HCT116 (cell line): Measurements from ENCODE around the gene RPL14. TPM values are rescaled to one million over a fixed set of nuclear protein-coding genes. Genes with fewer than 3 reads are reported as not detected.
A peak's percentile ranks its signal among the peaks of the same experiment; 100 is the strongest.
"Not testable (repeated sequence)": the region's sequence is repeated elsewhere in the genome, so short reads cannot be mapped to it uniquely, and the experiment has no call there.

Source experiments
- ATAC-seq: fragments of 200-7000 bp; cut with Tn5 transposase; 2 replicates; pipeline ENCODE4 v1.9.1; 2020; ENCODE audit warnings: mild to moderate bottlenecking, moderate library complexity
- BruUV-seq: library from RNA; stranded (reverse); fragments of 400-500 nt; replicated peaks from 2 replicates; lab custom pipeline; 2021; lab: Mats Ljungman, UMichigan
- CTCF ChIA-PET: fragments of 300-600 bp; sonication (Branson Sonifier 250); formaldehyde crosslinking; loops from one replicate; lab custom pipeline; 2021; ENCODE audit warnings: antibody characterized with exemption; lab: Charles Lee
- POLR2A ChIA-PET: fragments of 300-600, 350-600 bp; sonication (Branson Sonifier 250); formaldehyde crosslinking; loops from one replicate; lab custom pipeline; 2021; ENCODE audit warnings: antibody characterized with exemption; lab: Charles Lee
- RAD21 ChIA-PET, 2 experiments: fragments of 300-600 bp; sonication (Branson Sonifier 250); formaldehyde crosslinking; loops; one replicate each; lab custom pipeline; 2023; ENCODE audit warnings: low total read pairs in 2 of 2; ENCODE audit not compliant: uncharacterized antibody in 2 of 2, unreplicated experiment in 2 of 2, low non-redundant PET in 1 of 2; lab: Charles Lee
- DNase-seq: peaks from one replicate; pipeline ENCODE4 v3.0.0-alpha.2; 2010; ENCODE audit warnings: low read depth, low spot score
- H2AFZ ChIP-seq: fragments of 200-600 bp; shearing (Covaris generic), sonication (generic); 2 replicates; pipeline ENCODE4 v1.6.1; 2017; ENCODE audit warnings: low read depth, mixed run types, mixed read lengths, antibody characterized with exemption, low read length; ENCODE audit not compliant: poor library complexity, severe bottlenecking
- H3K27ac ChIP-seq: 2 replicates; pipeline ENCODE4 v1.5.1; 2012; ENCODE audit warnings: low read depth, low read length
- H3K27me3 ChIP-seq: fragments of 200-600 bp; sonication (generic); 2 replicates; pipeline ENCODE4 v1.6.1; 2016; ENCODE audit warnings: mixed run types, low read length, mixed read lengths; ENCODE audit not compliant: insufficient read depth
- H3K36me3 ChIP-seq, 2 experiments: fragments of 200-500 bp in 1 of 2; fragments of 200-600 bp in 1 of 2; sonication (Bioruptor generic) in 1 of 2; sonication (generic) in 1 of 2; 2 replicates each; pipeline versions ENCODE4 v1.5.1 to v1.6.1; 2014 to 2016; ENCODE audit warnings: low read length in 2 of 2, inconsistent platforms in 1 of 2, mixed read lengths in 1 of 2, mixed run types in 1 of 2; ENCODE audit not compliant: insufficient read depth in 2 of 2, control insufficient read depth in 1 of 2
- H3K4me1 ChIP-seq, 2 experiments: fragments of 200-600 bp in 1 of 2; sonication (generic) in 1 of 2; 2 replicates each; pipeline versions ENCODE4 v1.5.1 to v1.6.1; 2012 to 2017; ENCODE audit warnings: low read length in 2 of 2, inconsistent platforms in 1 of 2, mild to moderate bottlenecking in 1 of 2, mixed read lengths in 1 of 2, mixed run types in 1 of 2, moderate library complexity in 1 of 2; ENCODE audit not compliant: insufficient read depth in 2 of 2, control insufficient read depth in 1 of 2
- H3K4me2 ChIP-seq: fragments of 200-600 bp; sonication (generic); 2 replicates; pipeline ENCODE4 v1.6.1; 2017; ENCODE audit warnings: mixed run types, low read length, mixed read lengths
- H3K4me3 ChIP-seq, 2 experiments: fragments of 200-600 bp in 1 of 2; sonication (generic) in 1 of 2; replicated peaks in 1 of 2; 2 replicates each; pipeline ENCODE4 v1.5.1; 2011 to 2016; ENCODE audit warnings: low read length in 2 of 2, control low read depth in 1 of 2, low read depth in 1 of 2, mild to moderate bottlenecking in 1 of 2, mixed read lengths in 1 of 2, mixed run types in 1 of 2
- H3K79me2 ChIP-seq: fragments of 200-600 bp; sonication (generic); 2 replicates; pipeline ENCODE4 v1.6.1; 2017; ENCODE audit warnings: mild to moderate bottlenecking, mixed run types, low read length, moderate library complexity, mixed read lengths; ENCODE audit not compliant: insufficient read depth
- H3K9ac ChIP-seq: fragments of 200-600 bp; sonication (generic); 2 replicates; pipeline ENCODE4 v1.6.1; 2016; ENCODE audit warnings: low read length, mixed read lengths
- H3K9me2 ChIP-seq: fragments of 200-600 bp; sonication (generic), shearing (Covaris generic); 2 replicates; pipeline ENCODE4 v1.6.1; 2017; ENCODE audit warnings: mixed run types, mild to moderate bottlenecking, moderate library complexity; ENCODE audit not compliant: insufficient read depth
- H3K9me3 ChIP-seq, 2 experiments: fragments of 200-500 bp in 1 of 2; fragments of 200-600 bp in 1 of 2; sonication (Bioruptor generic) in 1 of 2; sonication (generic) in 1 of 2; 2 replicates each; pipeline ENCODE4 v1.6.1; 2014 to 2017; ENCODE audit warnings: low read length in 2 of 2, mixed read lengths in 2 of 2, inconsistent platforms in 1 of 2, low read depth in 1 of 2, mild to moderate bottlenecking in 1 of 2, mixed run types in 1 of 2, moderate library complexity in 1 of 2; ENCODE audit not compliant: control insufficient read depth in 1 of 2, insufficient read depth in 1 of 2
- H4K20me1 ChIP-seq: fragments of 200-600 bp; sonication (generic), shearing (Covaris generic); 2 replicates; pipeline ENCODE4 v1.6.1; 2017; ENCODE audit warnings: mixed run types, mild to moderate bottlenecking, moderate library complexity; ENCODE audit not compliant: insufficient read depth
- CBX3 ChIP-seq: IDR thresholded peaks from 2 replicates; pipeline ENCODE4 v1.6.1; 2012; ENCODE audit warnings: low read depth
- EGR1 ChIP-seq: IDR thresholded peaks from 2 replicates; pipeline ENCODE4 v1.6.1; 2012; ENCODE audit warnings: low read depth
- FOSL1 ChIP-seq: IDR thresholded peaks from 2 replicates; pipeline ENCODE4 v1.6.1; 2012; ENCODE audit warnings: low read depth
- POLR2AphosphoS5 ChIP-seq: IDR thresholded peaks from 2 replicates; pipeline ENCODE4 v1.6.1; 2011; ENCODE audit warnings: mild to moderate bottlenecking, low read depth, low read length, moderate library complexity
- RAD21 ChIP-seq: IDR thresholded peaks from 2 replicates; pipeline ENCODE4 v1.6.1; 2012; ENCODE audit warnings: low read depth, mild to moderate bottlenecking
- SP1 ChIP-seq: IDR thresholded peaks from 2 replicates; pipeline ENCODE4 v1.6.1; 2012; ENCODE audit warnings: low read depth
- SRF ChIP-seq: IDR thresholded peaks from 2 replicates; pipeline ENCODE4 v1.6.1; 2012; ENCODE audit warnings: low read depth
- TCF7L2 ChIP-seq: IDR thresholded peaks from 2 replicates; pipeline ENCODE4 v1.7.0; 2011; ENCODE audit warnings: borderline replicate concordance, inconsistent platforms; ENCODE audit not compliant: insufficient read depth, insufficient read length; ENCODE audit errors: extremely low read depth
- ZFX ChIP-seq: fragments of 450-650 bp; IDR thresholded peaks from 2 replicates; pipeline ENCODE4 v1.6.1; 2017
- intact Hi-C: fragments of 100-400 bp; cut with micrococcal nuclease; formaldehyde crosslinking; loops from 2 replicates; pipeline ENCODE4 v1.10.0; 2022
- total RNA-seq: library from RNA; stranded (reverse); gene quantifications from one replicate; pipeline ENCODE4 v1.2.1, GENCODE V29; 2021; ENCODE audit not compliant: unreplicated experiment
- TF ChIP-seq, protein P1 (sequence below): IDR thresholded peaks from 2 replicates; pipeline ENCODE4 v1.6.1; 2011; ENCODE audit warnings: mild to moderate bottlenecking, low read length, moderate library complexity; ENCODE audit not compliant: insufficient replicate concordance; ENCODE audit errors: extremely low read depth
- TF ChIP-seq, protein P2 (sequence below): IDR thresholded peaks from 2 replicates; pipeline ENCODE4 v1.6.1; 2012
- TF ChIP-seq, protein P3 (sequence below): IDR thresholded peaks from 2 replicates; pipeline ENCODE4 v1.6.1; 2012

The RPL14 gene
- total RNA-seq, 1 experiment from 2014 or later = 2,938 TPM

DNA sequence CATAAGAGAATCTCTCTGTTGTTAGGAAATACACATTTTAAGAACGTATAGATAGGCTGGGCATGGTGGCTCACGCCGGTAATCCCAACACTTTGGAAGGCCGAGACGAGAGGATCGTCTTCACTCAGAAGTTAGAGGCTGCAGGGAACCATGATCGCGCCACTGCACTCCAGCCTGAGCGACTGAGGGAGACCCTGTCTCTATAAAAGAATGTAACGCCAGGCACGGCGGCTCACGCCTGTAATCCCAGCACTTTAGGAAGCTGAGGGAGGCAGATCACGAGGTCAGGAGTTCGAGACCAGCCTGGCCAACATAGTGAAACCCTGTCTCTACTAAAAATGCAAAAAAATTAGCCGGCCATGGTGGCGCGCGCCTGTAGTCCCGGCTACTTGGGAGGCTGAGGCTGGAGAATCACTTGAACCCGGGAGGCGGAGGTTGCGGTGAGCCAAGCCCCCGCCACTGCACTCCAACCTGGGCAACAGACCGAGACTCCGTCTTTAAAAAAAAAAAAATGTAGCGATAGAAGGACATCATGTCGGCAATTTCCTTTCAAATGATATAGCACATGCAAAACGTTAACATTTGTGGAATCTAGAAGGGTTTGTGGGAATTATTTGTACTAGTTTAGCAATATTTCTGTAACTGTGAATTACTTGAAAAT lies 730 bp upstream of the RPL14 start:
- BruUV-seq = TSS peak; percentile 93
- no peaks in the 10 kb centered on the region for H3K9me2 ChIP-seq
- peaks cover 13 to 29% of the 10 kb centered on the region in 2 experiments; a peak in 3 of 4 replicates for H3K4me1 ChIP-seq
- H2AFZ ChIP-seq = no peak overlapping the region
- peaks cover 31 to 36% of the 10 kb centered on the region in 2 experiments for H3K36me3 ChIP-seq
- H3K27ac ChIP-seq = peak overlapping the region; percentile 87
- ATAC-seq (no peak), DNase-seq (no peak)
- H3K27me3 ChIP-seq = no peaks in the 10 kb centered on the region
- H3K79me2 ChIP-seq = peaks cover 52% of the 10 kb centered on the region
- peak overlapping the region; percentile 92 for H3K4me2 ChIP-seq
- RAD21 ChIA-PET = no interaction called here
- peaks cover 23% of the 10 kb centered on the region; the same call in 1 of the 2 replicates for H4K20me1 ChIP-seq
- intact Hi-C loops = no loop called here
- no peaks in the 10 kb centered on the region for H3K9me3 ChIP-seq
- POLR2A ChIA-PET = interaction anchor here (0.6 to 1.5 kb wide), 7 partner anchors 21 to 248 kb away, joined by 3 to 9 read pairs (median 4); partner anchors contain the start of genes ZNF619, ZNF620 and ZNF621
- peak overlapping the region; percentile 97 for H3K9ac ChIP-seq
- TF ChIP-seq SP1 = no peak
- TF ChIP-seq FOSL1 = no peak
- TF ChIP-seq CBX3 = no peak
- CTCF ChIA-PET = interaction anchor here (1.2 kb wide), 1 partner anchor 124 kb away, joined by 4 read pairs; no protein-coding TSS in a partner anchor
- H3K4me3 ChIP-seq = peak overlapping the region; percentile 70 to 90

DNA sequence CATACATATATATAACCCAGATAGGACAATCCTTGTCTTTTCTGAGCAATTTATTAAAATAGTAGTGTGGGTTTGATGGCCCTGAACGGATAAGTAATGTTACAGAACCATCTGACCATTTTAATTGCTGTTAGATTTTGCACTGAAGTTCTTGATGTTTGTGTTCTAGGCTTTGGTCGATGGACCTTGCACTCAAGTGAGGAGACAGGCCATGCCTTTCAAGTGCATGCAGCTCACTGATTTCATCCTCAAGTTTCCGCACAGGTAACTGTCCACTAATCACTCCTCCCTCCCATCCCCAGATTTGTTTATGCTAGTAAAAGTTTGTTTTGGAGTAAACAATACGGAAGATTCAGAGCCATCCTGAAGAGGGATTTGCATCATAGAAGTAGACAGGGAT lies 1.3 kb downstream of the RPL14 start:
- peaks cover 10 to 20% of the 10 kb centered on the region in 2 experiments; a peak in 3 of 4 replicates for H3K4me1 ChIP-seq
- no TSS peak for BruUV-seq
- H3K9ac ChIP-seq = peak overlapping the region; percentile 97
- ChIA-PET CTCF (no interaction called here), POLR2A (no interaction called here), RAD21 (no interaction called here)
- ATAC-seq (no peak), DNase-seq (no peak)
- H3K4me3 ChIP-seq = peak overlapping the region; percentile 70 to 90
- peaks cover 33% of the 10 kb centered on the region; the same call in 1 of the 2 replicates for H4K20me1 ChIP-seq
- intact Hi-C loops = no loop called here
- peaks cover 69% of the 10 kb centered on the region for H3K79me2 ChIP-seq
- peaks cover 46 to 49% of the 10 kb centered on the region in 2 experiments for H3K36me3 ChIP-seq
- TF ChIP-seq TCF7L2 (no peak), POLR2AphosphoS5 (no peak), RAD21 (no peak), SRF (no peak), EGR1 (no peak), FOSL1 (no peak), ZFX (no peak), SP1 (no peak)
- TF ChIP-seq, protein P1, sequence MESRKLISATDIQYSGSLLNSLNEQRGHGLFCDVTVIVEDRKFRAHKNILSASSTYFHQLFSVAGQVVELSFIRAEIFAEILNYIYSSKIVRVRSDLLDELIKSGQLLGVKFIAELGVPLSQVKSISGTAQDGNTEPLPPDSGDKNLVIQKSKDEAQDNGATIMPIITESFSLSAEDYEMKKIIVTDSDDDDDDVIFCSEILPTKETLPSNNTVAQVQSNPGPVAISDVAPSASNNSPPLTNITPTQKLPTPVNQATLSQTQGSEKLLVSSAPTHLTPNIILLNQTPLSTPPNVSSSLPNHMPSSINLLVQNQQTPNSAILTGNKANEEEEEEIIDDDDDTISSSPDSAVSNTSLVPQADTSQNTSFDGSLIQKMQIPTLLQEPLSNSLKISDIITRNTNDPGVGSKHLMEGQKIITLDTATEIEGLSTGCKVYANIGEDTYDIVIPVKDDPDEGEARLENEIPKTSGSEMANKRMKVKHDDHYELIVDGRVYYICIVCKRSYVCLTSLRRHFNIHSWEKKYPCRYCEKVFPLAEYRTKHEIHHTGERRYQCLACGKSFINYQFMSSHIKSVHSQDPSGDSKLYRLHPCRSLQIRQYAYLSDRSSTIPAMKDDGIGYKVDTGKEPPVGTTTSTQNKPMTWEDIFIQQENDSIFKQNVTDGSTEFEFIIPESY = no peak
- TF ChIP-seq, protein P2, sequence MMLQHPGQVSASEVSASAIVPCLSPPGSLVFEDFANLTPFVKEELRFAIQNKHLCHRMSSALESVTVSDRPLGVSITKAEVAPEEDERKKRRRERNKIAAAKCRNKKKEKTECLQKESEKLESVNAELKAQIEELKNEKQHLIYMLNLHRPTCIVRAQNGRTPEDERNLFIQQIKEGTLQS = no peak
- TF ChIP-seq, protein P3, sequence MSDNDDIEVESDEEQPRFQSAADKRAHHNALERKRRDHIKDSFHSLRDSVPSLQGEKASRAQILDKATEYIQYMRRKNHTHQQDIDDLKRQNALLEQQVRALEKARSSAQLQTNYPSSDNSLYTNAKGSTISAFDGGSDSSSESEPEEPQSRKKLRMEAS = no peak
- H3K9me3 ChIP-seq = no peaks in the 10 kb centered on the region
- H3K9me2 ChIP-seq = no peaks in the 10 kb centered on the region
- no peaks in the 10 kb centered on the region for H3K27me3 ChIP-seq
- H2AFZ ChIP-seq = no peak overlapping the region
- peak overlapping the region; percentile 87; the same call in 1 of the 2 replicates for H3K27ac ChIP-seq
- H3K4me2 ChIP-seq = peak overlapping the region; percentile 92

DNA sequence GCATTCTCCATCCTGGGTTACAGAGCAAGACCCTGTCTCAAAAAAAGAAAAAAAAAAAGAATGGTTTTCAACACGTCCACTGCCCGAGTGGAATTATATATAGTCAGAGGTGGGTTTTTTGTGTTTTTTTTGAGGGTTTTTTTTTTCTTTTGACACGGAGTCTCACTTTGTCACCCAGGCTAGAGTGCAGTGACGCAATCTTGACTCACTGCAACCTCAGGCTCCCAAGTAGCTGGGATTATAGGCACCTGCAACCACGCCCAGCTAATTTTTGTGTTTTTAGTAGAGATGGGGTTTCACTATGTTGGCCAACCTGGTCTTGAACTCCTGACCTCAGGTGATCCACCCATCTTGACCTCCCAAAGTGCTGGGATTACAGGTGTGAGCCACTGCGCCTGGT lies 3.3 kb downstream of the RPL14 start:
- POLR2A ChIA-PET, H3K4me2 ChIP-seq, H3K4me3 ChIP-seq, H2AFZ ChIP-seq, H3K9ac ChIP-seq, RAD21 ChIA-PET, CTCF ChIA-PET, ATAC-seq, DNase-seq, intact Hi-C loops, H3K27me3 ChIP-seq, H3K9me2 ChIP-seq, BruUV-seq, H3K27ac ChIP-seq, H3K9me3 ChIP-seq: not testable (repeated sequence)
- Histone ChIP-seq H3K36me3 (peaks cover 63 to 65% of the 10 kb centered on the region in 2 experiments), H3K4me1 (peaks cover 6 to 15% of the 10 kb centered on the region in 2 experiments; a peak in 3 of 4 replicates), H4K20me1 (peaks cover 40% of the 10 kb centered on the region; the same call in 1 of the 2 replicates), H3K79me2 (peaks cover 84% of the 10 kb centered on the region)
